K562 (cell line): ENCODE data around the gene TAF5L. TPM values are rescaled to one million over a fixed set of nuclear protein-coding genes. Genes with fewer than 3 reads are reported as not detected.

Experiments
- CBX8 ChIP-seq: fragments of 200-600 bp; sonication (generic); IDR thresholded peaks from 2 replicates; pipeline ENCODE4 v1.6.1; 2012; ENCODE audit warnings: borderline replicate concordance, mixed run types, low read depth, mild to moderate bottlenecking, moderate library complexity, mixed read lengths, low read length, control low read depth, inconsistent platforms; ENCODE audit not compliant: poor library complexity, severe bottlenecking; ENCODE audit errors: extremely low read depth
- E2F1 ChIP-seq: sonication (generic); formaldehyde crosslinking; IDR thresholded peaks from 2 replicates; pipeline ENCODE4 v1.8.1; 2023; ENCODE audit warnings: mild to moderate bottlenecking, missing genetic modification reagents, moderate library complexity
- E2F8 ChIP-seq: fragments of 450-650 bp; IDR thresholded peaks from 2 replicates; pipeline ENCODE4 v1.7.1; 2018; ENCODE audit warnings: mild to moderate bottlenecking, low read depth; ENCODE audit not compliant: partially characterized antibody
- RBBP5 ChIP-seq: fragments of 200-600 bp; sonication (generic); IDR thresholded peaks from 2 replicates; pipeline ENCODE4 v1.6.1; 2012; ENCODE audit warnings: borderline replicate concordance, mild to moderate bottlenecking, low read length, control low read depth, inconsistent platforms; ENCODE audit not compliant: insufficient read depth, poor library complexity, severe bottlenecking
- RBM34 ChIP-seq: fragments of 200-400 bp; formaldehyde crosslinking; IDR thresholded peaks from 2 replicates; pipeline ENCODE4 v1.6.1; 2018; ENCODE audit warnings: low read length, borderline replicate concordance; ENCODE audit not compliant: insufficient read depth
- TAL1 ChIP-seq: fragments of 450-650 bp; IDR thresholded peaks from 2 replicates; pipeline ENCODE4 v1.6.1; 2016; ENCODE audit warnings: mild to moderate bottlenecking
- TFAP4 ChIP-seq: sonication (generic); formaldehyde crosslinking; IDR thresholded peaks from 2 replicates; pipeline ENCODE4 v1.8.0; 2022; ENCODE audit warnings: missing genetic modification reagents, mild to moderate bottlenecking, moderate library complexity, borderline replicate concordance
- ZKSCAN3 ChIP-seq: fragments of 250-450 bp; sonication (Bioruptor Pico); IDR thresholded peaks from 2 replicates; pipeline ENCODE4 v1.4.0; 2020
- ZNF133 ChIP-seq: fragments of 250-450 bp; sonication (Bioruptor Pico); IDR thresholded peaks from 2 replicates; pipeline ENCODE4 v1.4.0; 2020; ENCODE audit warnings: mild to moderate bottlenecking
- ZNF764 ChIP-seq: fragments of 250-450 bp; sonication (Bioruptor Pico); IDR thresholded peaks from 2 replicates; pipeline ENCODE4 v1.4.0; 2020; ENCODE audit warnings: low read depth, mild to moderate bottlenecking, moderate library complexity
- polyA plus RNA-seq, 8 experiments: library from polyadenylated mRNA; depleted of rRNA in 4 of 8; stranded (reverse) in 5 of 8; unstranded in 3 of 8; fragments of >200 nt; fragmentation: Nextera tagmentation in 2 of 8; fragmentation: Illumina TruSeq in 1 of 8; extraction: Ambion mirVana in 2 of 8; extraction: Trizol in 1 of 8; gene quantifications; 2 replicates each; pipeline versions ENCODE4 v1.2.1 to v1.2.3, GENCODE V29; 2011 to 2014; ENCODE audit warnings: inconsistent platforms in 1 of 8, missing spikeins in 1 of 8
- total RNA-seq, 7 experiments: library from RNA; depleted of rRNA in 6 of 7; stranded (reverse); fragments of >200 nt in 6 of 7; fragmentation: Illumina TruSeq in 2 of 7; extraction: Trizol in 2 of 7; gene quantifications; 2 replicates each; pipeline versions ENCODE4 v1.2.1 to v1.2.3, GENCODE V29; 2011 to 2021; ENCODE audit warnings: low replicate concordance in 1 of 7

TAF5L gene
- total and polyA plus RNA-seq, 9 of the 15 experiments (the other 6 are each of a cell fraction or from before 2014, with no cell fraction given): 2.2 to 34.2 (median 23.3) TPM

DNA sequence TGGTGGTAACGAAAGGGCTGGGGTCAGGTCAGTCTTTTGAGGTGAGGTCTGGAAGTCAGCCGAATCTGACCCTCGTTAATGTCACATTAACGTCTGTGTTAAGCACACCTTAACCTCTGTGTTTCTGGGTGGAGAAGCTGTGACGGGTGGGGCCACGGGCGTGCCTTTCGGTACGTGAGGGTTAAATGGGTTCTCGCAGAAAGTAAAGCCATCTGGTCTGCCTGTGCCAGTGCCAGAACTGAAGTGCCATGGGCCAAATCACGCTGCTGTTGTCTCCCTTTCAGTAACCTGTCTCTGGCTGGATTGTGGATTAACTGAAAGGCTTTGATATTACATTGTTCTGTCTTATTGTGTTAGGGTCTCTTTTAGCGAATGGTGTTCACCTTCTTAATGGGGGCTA lies 14.5 kb upstream of the TAF5L start (continued):
- TF ChIP-seq ZNF133 (CRISPR knock-in tag) (no peak), E2F1 (CRISPR knock-in tag) (no peak), E2F8 (no peak), ZKSCAN3 (CRISPR knock-in tag) (no peak), TFAP4 (CRISPR knock-in tag) (no peak), CBX8 (no peak), RBBP5 (no peak), RBM34 (no peak), ZNF764 (CRISPR knock-in tag) (no peak), TAL1 (no peak)
